SIG-M5 treated with dmso at 0.1 percent for 504 hours (cell line): Measurements from ENCODE around the gene ANO6.

Source experiments
- DNase-seq: peaks from one replicate; lab custom pipeline; 2025; ENCODE audit not compliant: unreplicated experiment; lab: John Stamatoyannopoulos, UW

The ANO6 gene, protein sequence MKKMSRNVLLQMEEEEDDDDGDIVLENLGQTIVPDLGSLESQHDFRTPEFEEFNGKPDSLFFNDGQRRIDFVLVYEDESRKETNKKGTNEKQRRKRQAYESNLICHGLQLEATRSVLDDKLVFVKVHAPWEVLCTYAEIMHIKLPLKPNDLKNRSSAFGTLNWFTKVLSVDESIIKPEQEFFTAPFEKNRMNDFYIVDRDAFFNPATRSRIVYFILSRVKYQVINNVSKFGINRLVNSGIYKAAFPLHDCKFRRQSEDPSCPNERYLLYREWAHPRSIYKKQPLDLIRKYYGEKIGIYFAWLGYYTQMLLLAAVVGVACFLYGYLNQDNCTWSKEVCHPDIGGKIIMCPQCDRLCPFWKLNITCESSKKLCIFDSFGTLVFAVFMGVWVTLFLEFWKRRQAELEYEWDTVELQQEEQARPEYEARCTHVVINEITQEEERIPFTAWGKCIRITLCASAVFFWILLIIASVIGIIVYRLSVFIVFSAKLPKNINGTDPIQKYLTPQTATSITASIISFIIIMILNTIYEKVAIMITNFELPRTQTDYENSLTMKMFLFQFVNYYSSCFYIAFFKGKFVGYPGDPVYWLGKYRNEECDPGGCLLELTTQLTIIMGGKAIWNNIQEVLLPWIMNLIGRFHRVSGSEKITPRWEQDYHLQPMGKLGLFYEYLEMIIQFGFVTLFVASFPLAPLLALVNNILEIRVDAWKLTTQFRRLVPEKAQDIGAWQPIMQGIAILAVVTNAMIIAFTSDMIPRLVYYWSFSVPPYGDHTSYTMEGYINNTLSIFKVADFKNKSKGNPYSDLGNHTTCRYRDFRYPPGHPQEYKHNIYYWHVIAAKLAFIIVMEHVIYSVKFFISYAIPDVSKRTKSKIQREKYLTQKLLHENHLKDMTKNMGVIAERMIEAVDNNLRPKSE

GRCh38 chr12:45215419-45216229 lies at the start of gene ANO6:
ANO6 (plus strand) TSS chr12:45216095; CDS start chr12:45216322, 227 bp downstream.
- DNase-seq, result peak; percentile 91

DNA sequence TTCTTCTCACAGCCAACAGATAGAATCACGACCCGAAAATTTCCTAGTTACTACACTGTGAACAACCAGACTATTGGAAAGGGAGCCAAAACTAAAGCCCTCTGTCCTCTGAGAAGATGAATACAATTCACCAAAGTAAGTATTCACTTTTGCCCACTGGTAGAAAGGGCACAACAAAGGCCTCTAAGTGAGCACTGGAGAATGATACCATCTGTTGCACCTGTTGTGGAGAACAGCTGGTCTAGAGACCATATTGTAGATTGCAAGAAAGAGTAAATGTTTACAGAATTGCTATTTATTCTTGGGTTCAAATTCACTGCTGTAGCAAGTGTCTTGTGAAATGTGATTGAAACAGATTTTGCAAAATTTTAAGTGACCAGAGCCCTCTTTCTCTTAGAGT lies 46.9 kb upstream of the ANO6 start:
- DNase-seq, result no peak

- peak; percentile 71 for DNase-seq
Observed at GRCh38 chr12:45170456-45171042, 45.3 kb upstream of the ANO6 start.

DNA sequence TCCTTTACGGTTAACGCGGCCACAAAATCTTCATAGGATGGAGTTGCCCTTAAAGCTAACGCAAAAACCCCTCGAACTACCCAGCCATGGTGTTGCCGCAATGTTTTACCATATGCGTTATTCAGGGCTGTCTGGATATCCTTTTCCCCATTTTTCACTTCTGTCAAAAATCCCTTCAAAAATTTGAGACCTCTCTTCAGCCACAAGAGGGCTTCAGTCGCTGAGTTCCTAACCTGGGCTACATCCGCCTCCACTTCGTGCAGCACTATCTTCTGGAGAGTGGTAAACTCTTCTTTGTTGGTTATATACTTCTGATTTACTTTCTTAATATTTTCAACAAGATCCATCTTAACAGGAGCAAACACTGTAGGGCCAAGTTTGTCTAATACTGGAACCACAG lies 42.6 kb upstream of the ANO6 start:
- peak; percentile 10 for DNase-seq

DNA sequence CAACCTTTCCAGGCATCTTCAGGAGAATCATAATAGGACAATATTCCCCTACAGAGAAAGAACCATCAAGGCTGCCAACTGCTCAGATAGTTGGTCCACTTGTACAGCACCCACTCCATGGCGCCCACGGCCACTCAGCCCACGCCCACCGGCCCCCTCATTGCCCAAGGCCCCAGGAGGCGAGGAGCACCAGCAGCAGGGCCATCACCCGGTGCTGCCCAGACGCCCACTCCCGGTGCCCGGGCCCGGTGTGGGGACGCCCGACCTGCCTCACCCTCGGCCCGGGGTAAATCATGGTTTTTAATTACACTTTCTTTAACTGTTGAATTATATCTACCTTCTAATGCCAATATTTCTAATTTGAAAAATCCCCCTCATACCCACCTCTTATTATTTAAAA lies 41.3 kb upstream of the ANO6 start:
- DNase-seq, result no peak

DNA sequence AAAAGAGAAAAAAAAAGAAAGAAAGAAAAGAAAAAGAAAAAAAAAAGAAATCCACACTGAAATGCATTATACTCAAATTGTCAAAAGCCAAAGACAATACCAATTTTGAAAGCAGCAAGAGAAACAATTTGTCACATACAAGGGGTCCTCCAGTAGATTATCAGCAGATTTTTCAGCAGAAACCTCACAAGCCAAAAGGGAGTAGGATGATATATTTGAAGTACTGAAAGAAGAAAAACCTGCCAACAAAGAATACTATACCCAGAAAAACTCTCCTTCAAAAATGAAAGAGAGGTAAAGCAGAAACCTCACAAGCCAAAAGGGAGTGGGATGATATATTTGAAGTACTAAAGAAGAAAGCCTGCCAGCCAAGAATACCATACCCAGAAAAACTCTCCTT lies 37.1 kb upstream of the ANO6 start:
- no peak for DNase-seq

DNA sequence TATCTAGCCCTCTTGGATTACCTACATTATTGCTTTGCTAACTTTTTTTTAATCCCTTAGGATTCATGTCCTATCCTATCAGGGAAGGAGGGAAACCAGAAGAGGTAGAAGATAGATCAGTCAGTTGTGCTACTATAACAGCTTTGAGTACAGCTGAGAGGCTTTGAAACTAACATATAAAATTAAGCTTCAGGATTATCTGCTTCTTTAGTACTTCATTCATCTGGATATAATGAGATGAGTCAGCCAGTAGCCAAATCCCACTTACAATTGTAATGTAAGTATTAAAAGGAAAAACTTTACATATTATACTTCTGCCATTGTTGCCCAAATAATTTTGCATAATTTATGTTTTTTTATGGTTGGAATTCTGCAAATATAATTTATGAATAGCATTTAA lies 33.4 kb upstream of the ANO6 start:
- no peak for DNase-seq

GRCh38 chr12:45183246-45183645 lies 32.6 kb upstream of the ANO6 start:
- peak; percentile 23 for DNase-seq

DNA sequence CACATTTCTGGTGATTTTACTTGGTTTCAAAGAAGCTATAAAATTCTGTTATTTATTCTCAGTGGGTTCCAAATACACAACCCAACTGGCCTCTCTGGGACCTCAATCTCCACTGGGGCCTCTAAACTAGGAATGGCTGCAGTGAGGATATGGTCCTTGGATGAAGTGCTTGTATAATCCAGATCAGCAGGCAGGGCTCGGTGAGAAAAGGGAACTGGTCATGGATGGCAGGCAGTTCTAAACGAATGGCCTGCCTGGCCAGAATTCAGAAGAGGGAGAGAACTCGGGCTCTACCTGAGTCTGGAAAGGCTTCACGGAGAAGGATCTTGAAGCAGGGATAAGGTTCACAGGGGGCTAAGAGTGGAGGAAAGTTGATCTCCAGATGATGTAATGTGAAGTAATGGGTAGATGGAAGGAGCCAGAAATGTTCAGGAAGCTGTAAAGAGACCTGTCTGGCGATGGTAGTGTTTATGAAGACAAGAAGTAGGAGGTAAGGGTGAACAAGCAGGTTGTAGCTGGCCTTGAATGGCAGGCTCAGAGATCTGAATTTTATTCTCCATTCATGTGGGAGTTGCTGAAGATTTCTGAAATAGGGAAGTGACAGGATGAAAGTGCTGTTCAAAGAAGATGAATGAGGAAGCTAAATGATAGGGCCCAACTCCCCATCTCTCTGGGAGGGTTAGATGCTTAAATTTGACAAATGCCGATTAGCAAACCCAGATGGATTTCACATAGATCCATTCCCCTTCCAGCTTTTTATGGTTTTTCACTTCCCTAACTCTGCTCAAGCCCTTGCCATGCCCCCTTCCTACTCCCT lies 31.5 kb upstream of the ANO6 start:
- DNase-seq, result peak; percentile 98

GRCh38 chr12:45186762-45187161 lies 29.1 kb upstream of the ANO6 start:
- DNase-seq, result no peak

DNA sequence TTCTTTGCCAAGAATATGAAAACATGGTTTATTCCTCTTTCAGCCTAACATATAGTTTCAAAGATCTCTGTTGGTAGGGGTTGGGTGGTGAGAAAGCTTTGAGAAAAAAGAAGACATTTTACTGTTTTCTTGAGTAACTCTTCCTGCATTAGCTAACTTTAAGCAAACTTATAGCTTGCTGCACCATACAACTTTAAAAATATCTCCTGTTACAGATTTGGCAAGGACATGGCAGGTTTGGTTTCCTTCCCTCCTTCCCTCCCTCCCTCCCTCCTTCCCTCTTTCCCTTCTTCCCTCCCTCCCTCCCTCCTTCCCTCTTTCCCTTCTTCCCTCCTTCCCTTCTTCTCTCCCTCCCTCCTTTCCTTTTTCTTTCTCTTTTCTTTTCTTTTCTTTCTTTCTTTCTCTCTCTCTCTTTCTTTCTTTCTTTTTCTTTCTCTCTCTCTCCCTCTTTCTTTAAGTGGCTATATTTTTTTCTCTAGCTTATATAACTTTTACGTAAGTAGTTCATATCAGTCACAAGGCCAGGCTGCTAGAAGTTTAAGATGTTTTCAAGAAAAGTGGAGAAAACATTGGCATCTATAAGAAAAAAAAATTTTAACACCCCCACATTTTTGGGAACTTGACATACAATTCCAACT lies 26.0 kb upstream of the ANO6 start:
- peak; percentile 24 for DNase-seq

DNA sequence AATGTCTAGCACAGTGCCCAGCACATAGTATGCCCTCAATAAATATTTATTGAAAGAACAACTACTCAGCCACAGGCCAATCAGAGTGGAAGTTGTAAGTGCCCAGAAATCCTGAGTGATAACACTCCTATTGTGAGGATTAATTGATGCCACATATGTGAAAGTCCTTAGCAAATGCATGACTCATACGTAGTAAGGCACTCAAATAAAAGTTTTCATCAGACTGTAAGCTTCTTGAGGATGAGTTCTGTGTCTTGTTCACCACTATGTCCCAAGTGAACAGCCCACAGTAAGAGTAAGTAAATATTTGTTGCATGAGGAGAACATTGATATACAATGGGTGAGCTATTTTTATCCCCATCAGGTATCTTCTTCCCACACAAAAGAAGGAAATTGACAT lies 24.7 kb upstream of the ANO6 start:
- peak; percentile 41 for DNase-seq

DNA sequence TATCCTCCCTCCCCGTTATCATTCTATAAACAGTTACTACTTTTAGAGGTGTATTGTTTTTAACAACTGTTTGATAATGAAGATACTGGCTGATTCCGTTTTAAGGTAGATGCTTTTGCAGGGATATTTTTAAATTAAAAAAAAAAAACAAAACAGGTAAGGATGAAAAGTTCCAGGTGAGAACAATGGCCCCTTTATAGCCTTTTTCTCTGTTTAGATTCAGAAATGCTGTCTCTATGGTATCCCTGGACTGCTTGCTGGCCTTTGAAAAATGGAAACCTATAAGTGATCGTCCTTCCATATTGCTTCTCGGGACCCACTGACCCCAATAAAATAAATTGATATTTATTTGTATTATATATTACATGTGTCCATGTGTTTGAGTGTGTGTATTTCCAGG lies 23.2 kb upstream of the ANO6 start:
- no peak for DNase-seq

GRCh38 chr12:45200491-45201043 lies 15.3 kb upstream of the ANO6 start:
- DNase-seq, result peak; percentile 93

GRCh38 chr12:45203767-45204166 lies 12.1 kb upstream of the ANO6 start:
- DNase-seq, result no peak

DNA sequence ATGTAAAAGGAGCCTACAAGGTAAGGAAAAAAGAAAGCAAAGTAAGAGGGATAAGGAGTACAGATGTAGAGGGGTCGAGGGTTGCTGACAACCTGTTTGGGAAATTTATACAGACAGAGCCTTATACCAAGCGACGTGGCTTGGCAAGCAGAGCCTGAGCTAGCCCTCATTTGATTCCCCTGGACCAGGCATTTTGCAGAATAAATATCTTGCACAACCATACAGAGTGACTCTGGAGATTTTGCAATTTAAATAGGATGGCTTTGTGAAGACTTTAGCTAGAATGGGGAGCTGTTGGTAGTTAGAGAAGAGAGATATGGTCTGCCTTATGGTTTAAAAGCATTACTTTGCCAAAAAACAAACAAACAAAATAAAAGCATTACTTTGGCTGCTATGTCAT lies 11.1 kb upstream of the ANO6 start:
- DNase-seq, result peak; percentile 28

- DNase-seq, result peak; percentile 51
Observed at GRCh38 chr12:45205165-45205825, 10.6 kb upstream of the ANO6 start.

DNA sequence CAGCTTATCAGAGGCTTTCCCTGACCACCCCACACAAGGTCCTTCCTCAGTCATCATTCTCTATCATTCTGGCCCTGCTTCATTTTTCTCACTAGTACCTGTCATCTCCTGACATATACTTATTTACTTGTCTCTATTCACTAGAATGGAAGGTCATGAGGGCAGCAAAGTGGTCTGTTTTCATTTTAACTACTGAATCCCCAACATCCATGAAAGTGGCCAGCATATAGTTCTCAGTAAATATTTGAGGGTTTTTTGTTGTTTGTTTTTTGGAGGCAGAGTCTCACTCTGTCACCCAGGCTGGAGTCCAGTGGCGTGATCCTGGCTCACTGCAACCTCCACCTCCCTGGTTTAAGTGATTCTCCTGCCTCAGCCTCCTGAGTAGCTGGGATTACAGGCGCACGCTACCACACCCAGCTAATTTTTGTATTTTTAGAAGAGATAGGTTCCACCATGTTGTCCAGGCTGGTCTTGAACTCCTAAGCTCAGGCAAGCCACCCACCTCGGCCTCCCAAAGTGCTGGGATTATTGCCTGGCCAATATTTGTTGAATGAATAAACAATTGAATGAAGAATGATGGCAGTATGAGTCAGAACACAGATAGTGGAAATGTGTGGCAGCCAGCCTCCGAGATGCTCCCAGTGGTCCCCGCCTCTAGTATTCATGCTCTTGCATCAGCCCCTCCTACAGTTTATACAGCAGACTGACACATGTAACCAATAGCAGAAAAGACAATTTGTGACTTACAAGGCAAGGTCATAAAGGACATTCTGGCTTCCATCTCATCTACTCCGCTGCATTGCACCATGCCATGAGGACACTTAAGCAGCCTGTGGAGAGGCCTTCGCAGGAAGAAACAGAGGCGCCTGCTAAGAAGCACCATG lies 7.0 kb upstream of the ANO6 start:
- no peak for DNase-seq
